Pancreas (tissue), 10 donors: ENCODE results near the gene GRIA4. TPM values are rescaled to one million over a fixed set of nuclear protein-coding genes. Genes with fewer than 3 reads are reported as not detected.
A peak's percentile ranks its signal among the peaks of the same experiment; 100 is the strongest.

Source experiments
- ATAC-seq, 4 donors: fragments of 200-7000 bp; cut with Tn5 transposase; one replicate each; pipeline versions ENCODE4 v1.8.0 to v1.9.1; 2020; ENCODE audit warnings: mild to moderate bottlenecking in 4 of 4, moderate library complexity in 4 of 4
- DNase-seq, 6 donors: peaks; one replicate each; pipeline ENCODE4 v3.0.0-alpha.2; 2020
- FAIRE-seq: peaks from 2 replicates; lab custom pipeline; 2012; peaks lifted over from hg19 to GRCh38; lab: Jason Lieb, UNC
- H3K27ac ChIP-seq, 4 donors: fragments of 200-600 bp; sonication (generic); 1 replicate in 3 of 4; 2 replicates in 1 of 4; pipeline versions ENCODE4 v1.5.0 to v1.8.0; 2020
- H3K27me3 ChIP-seq, 4 donors: fragments of 200-600 bp; one replicate each; pipeline ENCODE4 v1.8.0; 2021
- H3K36me3 ChIP-seq, 3 donors: fragments of 200-600 bp; sonication (generic) in 1 of 3; one replicate each; pipeline versions ENCODE4 v1.5.0 to v1.8.0; 2020 to 2021
- H3K4me1 ChIP-seq, 3 donors: fragments of 200-600 bp; one replicate each; pipeline ENCODE4 v1.8.0; 2021
- H3K4me3 ChIP-seq, 4 donors: fragments of 200-600 bp; sonication (generic) in 2 of 4; one replicate each; pipeline versions ENCODE4 v1.5.0 to v1.8.0; 2020 to 2021
- H3K9me3 ChIP-seq, 4 donors: fragments of 200-600 bp; one replicate each; pipeline ENCODE4 v1.8.0; 2021
- WGBS, 2 donors: extraction: QIAGEN DNeasy Blood & Tissue Kit; methylation state at CpG; one replicate each; pipeline ENCODE4 v1.1.7; 2013; 5-methylcytosine and 5-hydroxymethylcytosine counted together
- intact Hi-C, 3 donors: fragments of 100-400 bp; cut with DNase I; formaldehyde crosslinking; loops; one replicate each; pipeline versions ENCODE4 v1.11.1 to v1.14.2; 2022
- polyA plus RNA-seq, 2 donors: library from polyadenylated mRNA; stranded (reverse); fragments of 200-250 nt; gene quantifications; one replicate each; pipeline ENCODE4 v1.2.3, GENCODE V29; 2013
- total RNA-seq, 6 donors: library from RNA; stranded (reverse); fragmentation: NEBNext Ultra II Directional in 4 of 6; extraction: Animal tissue kit (Norgen Biotek cat#: 25700) in 4 of 6; gene quantifications; one replicate each; pipeline versions ENCODE4 v1.2.1 to v1.2.4, GENCODE V29; 2021 to 2023
- TF ChIP-seq, protein P1 (sequence below), 4 donors: fragments of 200-600 bp; sonication (generic) in 3 of 4; IDR thresholded peaks; one replicate each; pipeline versions ENCODE4 v1.5.0 to v1.8.0; 2021; ENCODE audit warnings: antibody characterized with exemption in 4 of 4
- donor health status: healthy with polysubstance abuse.
- donor health status: DM: no; HTN: no; CAD: no; lungs with moderate emphysema.
- donor health status: DM: no; HTN: no; CAD: no.
- donor health status: control.
- donor health status: control.
- donor health status: Bipolar disorder and iron deficiency.
- donor health status: DM: yes; HTN: yes; CAD: no.
- donor health status: DM: no; HTN: no; CAD: no.
- donor health status: DM: no; HTN: no; CAD: no.
- donor health status: DM: yes; HTN: yes; CAD: no.

The GRIA4 gene
- total and polyA plus RNA-seq, 8 donors: 0.22 to 2.4 (median 1.2) TPM

DNA sequence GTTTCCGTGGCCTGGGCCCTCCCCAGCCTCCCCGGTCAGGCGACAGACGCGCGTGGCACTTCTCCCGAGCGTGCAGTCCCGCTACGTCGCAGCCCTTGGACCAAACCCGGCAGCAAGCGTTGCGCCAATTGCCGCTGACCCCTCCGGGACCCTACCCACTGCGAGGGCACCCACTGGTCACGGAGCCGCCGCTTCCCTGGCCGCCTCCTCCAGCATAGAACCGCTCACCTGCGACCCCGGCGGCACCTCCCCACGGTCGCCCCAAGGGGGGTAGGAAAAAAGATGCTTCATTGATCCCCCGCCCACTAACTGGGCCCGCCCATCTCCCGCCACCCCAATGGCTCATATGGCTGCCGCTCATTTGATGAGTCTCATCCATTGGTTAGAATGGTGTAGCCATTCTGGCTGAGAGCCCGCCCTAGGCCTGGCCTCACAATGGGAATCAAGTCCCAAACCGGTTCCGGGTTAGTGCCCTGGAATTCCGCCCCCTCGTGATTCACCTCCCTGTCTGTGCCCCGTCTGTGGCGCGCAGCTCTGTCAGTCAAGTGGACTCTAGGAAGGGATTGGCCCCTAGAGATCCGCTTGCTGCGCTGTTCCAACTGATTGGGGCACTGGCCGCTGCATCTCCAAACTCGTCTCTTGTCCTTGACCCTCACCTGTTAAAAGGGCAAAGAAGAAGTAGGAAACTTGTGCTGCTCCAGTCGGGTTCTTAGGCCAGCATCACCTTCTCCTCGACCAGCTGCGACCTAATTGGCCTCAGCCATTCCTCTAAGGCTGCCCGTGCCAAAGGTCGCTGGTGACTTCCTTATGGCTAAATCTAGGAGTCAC, 412.3 kb downstream of the GRIA4 start, which contains the start of gene MSANTD4:
MSANTD4 (minus strand) TSS at position 274 of the 828 bp plus-strand sequence. CDS start 11,323 bp downstream, outside the sequence.
- TF ChIP-seq, protein P1, sequence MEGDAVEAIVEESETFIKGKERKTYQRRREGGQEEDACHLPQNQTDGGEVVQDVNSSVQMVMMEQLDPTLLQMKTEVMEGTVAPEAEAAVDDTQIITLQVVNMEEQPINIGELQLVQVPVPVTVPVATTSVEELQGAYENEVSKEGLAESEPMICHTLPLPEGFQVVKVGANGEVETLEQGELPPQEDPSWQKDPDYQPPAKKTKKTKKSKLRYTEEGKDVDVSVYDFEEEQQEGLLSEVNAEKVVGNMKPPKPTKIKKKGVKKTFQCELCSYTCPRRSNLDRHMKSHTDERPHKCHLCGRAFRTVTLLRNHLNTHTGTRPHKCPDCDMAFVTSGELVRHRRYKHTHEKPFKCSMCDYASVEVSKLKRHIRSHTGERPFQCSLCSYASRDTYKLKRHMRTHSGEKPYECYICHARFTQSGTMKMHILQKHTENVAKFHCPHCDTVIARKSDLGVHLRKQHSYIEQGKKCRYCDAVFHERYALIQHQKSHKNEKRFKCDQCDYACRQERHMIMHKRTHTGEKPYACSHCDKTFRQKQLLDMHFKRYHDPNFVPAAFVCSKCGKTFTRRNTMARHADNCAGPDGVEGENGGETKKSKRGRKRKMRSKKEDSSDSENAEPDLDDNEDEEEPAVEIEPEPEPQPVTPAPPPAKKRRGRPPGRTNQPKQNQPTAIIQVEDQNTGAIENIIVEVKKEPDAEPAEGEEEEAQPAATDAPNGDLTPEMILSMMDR (IDR thresholded peaks at IDR 0.05): no peak
- no peaks in the 10 kb centered on the region for H3K27me3 ChIP-seq
- no peaks in the 10 kb centered on the region for H3K9me3 ChIP-seq
- ATAC-seq (peak; percentile 96 to 99 (median 98)), DNase-seq (peak; percentile 95 to 100 (median 99)), FAIRE-seq (peak; percentile 94)
- peak within 1 kb of the TSS; percentile 37 to 67 (median 51) for H3K27ac ChIP-seq
- peak within 1 kb of the TSS; percentile 77 to 96 (median 80) for H3K4me3 ChIP-seq
- H3K36me3 ChIP-seq: no peaks in the 10 kb centered on the region
- H3K4me1 ChIP-seq: peaks cover 10 to 18% (median 17%) of the 10 kb centered on the region in 3 donors
- intact Hi-C loops: no loop called here
- WGBS, 2 donors: 1 to 2% methylated on average over 41 to 48 of the region's 48 CpGs

DNA sequence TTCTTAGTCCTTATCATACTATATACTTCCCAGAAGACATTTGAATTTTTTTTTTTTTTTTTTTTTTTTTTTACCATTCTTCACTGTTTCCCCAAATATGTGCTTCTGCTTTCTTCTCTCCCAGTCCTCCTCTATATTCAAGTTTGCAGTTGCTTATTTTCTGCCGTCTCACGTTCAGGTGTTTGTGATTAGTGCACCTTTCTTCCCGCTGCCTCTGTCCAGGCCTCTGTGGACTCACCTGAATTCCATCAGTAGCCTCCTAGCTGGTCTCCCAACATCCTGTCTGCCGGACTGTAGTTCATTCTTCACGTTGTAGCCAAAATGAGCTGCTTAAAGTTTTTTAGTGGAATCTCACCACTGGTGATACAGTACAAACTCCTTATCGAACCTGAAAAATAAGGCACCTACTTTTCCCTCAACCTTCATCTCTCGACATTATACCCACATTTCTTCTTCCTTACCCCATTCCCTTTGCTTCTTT, 413.0 kb downstream of the GRIA4 start:
- Histone ChIP-seq H3K27ac (peak overlapping the region in 3 of 4 donors; percentile 37 to 66 (median 61)), H3K9me3 (no peaks in the 10 kb centered on the region), H3K36me3 (no peaks in the 10 kb centered on the region), H3K4me1 (peaks cover 10 to 18% (median 17%) of the 10 kb centered on the region in 3 donors), H3K4me3 (peak overlapping the region in 3 of 4 donors; percentile 79 to 96 (median 82)), H3K27me3 (no peaks in the 10 kb centered on the region)
- TF ChIP-seq, protein P1 (IDR thresholded peaks at IDR 0.05): no peak
- 86 to 88% methylated on average over 7 of the region's 7 CpGs for WGBS, 2 donors
- no peak for ATAC-seq
- DNase-seq: no peak
- FAIRE-seq: no peak
- intact Hi-C loops: no loop called here

DNA sequence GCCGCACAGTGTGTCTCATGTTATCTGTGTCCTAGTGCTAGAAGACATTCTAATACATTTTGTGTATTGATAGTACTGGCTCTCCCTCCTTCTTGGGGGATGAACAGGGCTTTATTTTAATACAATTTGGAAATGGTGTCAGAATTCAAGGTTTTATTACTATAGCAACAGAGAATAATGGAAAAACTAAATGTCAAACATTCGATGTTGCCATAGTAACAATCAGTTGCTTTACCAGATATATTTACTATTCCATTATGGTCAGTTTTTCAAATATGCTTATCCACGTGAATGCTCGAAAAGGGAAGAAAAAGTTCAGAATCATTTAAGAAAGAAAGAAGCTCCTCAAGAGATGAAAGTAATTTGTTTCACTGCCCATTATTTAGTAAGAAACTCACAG, 420.7 kb downstream of the GRIA4 start:
- intact Hi-C loops: no loop called here
- no peak for DNase-seq
- no peaks in the 10 kb centered on the region for H3K9me3 ChIP-seq
- no peak for FAIRE-seq
- peak overlapping the region in 1 of 4 donors; percentile 24 for H3K27ac ChIP-seq
- no peaks in the 10 kb centered on the region for H3K27me3 ChIP-seq
- TF ChIP-seq, protein P1 (IDR thresholded peaks at IDR 0.05): no peak
- WGBS, 2 donors: 16 to 18% methylated on average over 4 of the region's 4 CpGs
- peak; percentile 42 to 84 (median 62) for ATAC-seq
- H3K4me1 ChIP-seq: peaks cover 0 to 10% (median 4%) of the 10 kb centered on the region in 3 donors
- H3K4me3 ChIP-seq: no peak overlapping the region
- H3K36me3 ChIP-seq: no peaks in the 10 kb centered on the region

DNA sequence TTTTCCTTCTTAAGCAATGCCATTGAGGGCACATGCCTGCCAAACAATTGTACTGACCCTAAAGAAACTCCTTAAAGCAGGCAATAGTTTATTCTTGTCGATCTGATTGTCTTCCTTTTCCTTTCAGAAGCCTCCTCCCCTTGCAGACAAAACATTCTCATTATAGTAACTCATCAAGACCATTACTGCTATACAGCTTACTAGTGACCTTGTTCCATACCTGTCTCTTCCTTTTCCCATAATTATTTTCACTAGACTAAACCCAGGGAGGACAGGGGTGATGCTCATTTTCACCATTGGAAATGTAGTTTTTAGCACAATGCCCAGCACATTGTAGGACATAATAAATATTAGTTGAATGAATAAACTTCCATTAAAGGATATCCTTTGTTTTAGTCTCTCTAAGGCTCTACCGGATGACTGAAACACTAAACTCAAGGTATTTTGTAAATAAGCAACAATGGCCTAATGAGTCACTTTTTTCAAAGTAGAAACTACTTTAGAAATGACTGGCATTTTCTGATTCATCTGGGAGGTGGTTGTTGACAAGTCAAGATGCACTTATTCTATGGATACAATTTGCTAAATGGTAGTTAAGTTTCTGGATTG, 421.4 kb downstream of the GRIA4 start:
- H3K4me3 ChIP-seq: no peak overlapping the region
- intact Hi-C loops: no loop called here
- TF ChIP-seq, protein P1 (IDR thresholded peaks at IDR 0.05): no peak
- H3K27me3 ChIP-seq: no peaks in the 10 kb centered on the region
- FAIRE-seq: no peak
- 67 to 73% methylated on average over 2 of the region's 2 CpGs for WGBS, 2 donors
- no peaks in the 10 kb centered on the region for H3K36me3 ChIP-seq
- DNase-seq: no peak
- no peaks in the 10 kb centered on the region for H3K9me3 ChIP-seq
- ATAC-seq: no peak
- peak overlapping the region in 1 of 4 donors; percentile 24 for H3K27ac ChIP-seq
- peaks cover 0 to 10% (median 4%) of the 10 kb centered on the region in 3 donors for H3K4me1 ChIP-seq
